HL-60 (cell line): ENCODE measurements around the gene PLPP2.

Source experiments
- DNase-seq, 2 experiments: peaks; one replicate each; pipeline ENCODE4 v3.0.0-alpha.2; 2010 to 2020; ENCODE audit warnings: low read depth in 1 of 2, low spot score in 1 of 2
- H3K27ac ChIP-seq: fragments of 250-450 bp; sonication (Bioruptor Pico); replicated peaks from 2 replicates; pipeline ENCODE4 v1.5.1; 2020; ENCODE audit warnings: mild to moderate bottlenecking, moderate library complexity
- H3K27me3 ChIP-seq: fragments of 250-450 bp; sonication (Bioruptor Pico); 2 replicates; pipeline ENCODE4 v1.5.1; 2021; ENCODE audit warnings: mild to moderate bottlenecking, moderate library complexity; ENCODE audit not compliant: insufficient read depth, poor library complexity, severe bottlenecking
- H3K4me3 ChIP-seq: replicated peaks from 2 replicates; pipeline ENCODE4 v1.5.1; 2011; ENCODE audit warnings: mild to moderate bottlenecking, control low read depth, low read length; ENCODE audit not compliant: insufficient read depth
- GABPA ChIP-seq: IDR thresholded peaks from 2 replicates; pipeline ENCODE4 v1.6.1; 2012; ENCODE audit warnings: low read depth
- POLR2AphosphoS5 ChIP-seq: IDR thresholded peaks from 2 replicates; pipeline ENCODE4 v1.6.1; 2012; ENCODE audit warnings: low read depth
- SPI1 ChIP-seq: IDR thresholded peaks from 2 replicates; pipeline ENCODE4 v1.6.1; 2012; ENCODE audit warnings: low read depth, mild to moderate bottlenecking, borderline replicate concordance
- TF ChIP-seq, protein P1 (sequence below): IDR thresholded peaks from one replicate; pipeline ENCODE4 v1.5.1; 2011; ENCODE audit warnings: low read length, control low read depth, inconsistent platforms; ENCODE audit not compliant: insufficient read depth
- TF ChIP-seq, protein P2 (sequence below): IDR thresholded peaks from 2 replicates; pipeline ENCODE4 v1.6.1; 2012; ENCODE audit warnings: low read depth; ENCODE audit not compliant: insufficient replicate concordance

PLPP2 gene

DNA sequence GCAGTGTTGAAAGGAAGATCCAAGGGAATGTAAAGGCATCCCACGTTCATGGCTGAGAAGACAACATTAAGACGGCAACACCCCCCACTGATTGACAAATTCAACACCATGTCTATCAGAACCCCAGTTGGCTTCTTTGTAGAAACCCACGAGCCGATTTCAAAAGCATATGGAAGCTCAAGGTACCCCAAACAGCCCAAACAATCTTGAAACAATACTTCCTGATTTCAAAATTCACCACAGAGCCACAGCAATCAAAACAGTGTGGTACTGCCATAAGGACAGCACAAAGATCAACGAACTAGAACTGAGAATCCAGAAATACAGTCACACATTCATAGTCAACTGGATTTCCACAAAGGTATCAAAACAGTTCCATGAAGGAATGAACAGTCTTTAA lies 47.2 kb upstream of the PLPP2 start:
- peaks cover 6% of the 10 kb centered on the region for H3K27me3 ChIP-seq
- peak in 1 of 2 experiments; percentile 13 for DNase-seq
- TF ChIP-seq GABPA (no peak), SPI1 (no peak), POLR2AphosphoS5 (no peak)
- TF ChIP-seq, protein P1, sequence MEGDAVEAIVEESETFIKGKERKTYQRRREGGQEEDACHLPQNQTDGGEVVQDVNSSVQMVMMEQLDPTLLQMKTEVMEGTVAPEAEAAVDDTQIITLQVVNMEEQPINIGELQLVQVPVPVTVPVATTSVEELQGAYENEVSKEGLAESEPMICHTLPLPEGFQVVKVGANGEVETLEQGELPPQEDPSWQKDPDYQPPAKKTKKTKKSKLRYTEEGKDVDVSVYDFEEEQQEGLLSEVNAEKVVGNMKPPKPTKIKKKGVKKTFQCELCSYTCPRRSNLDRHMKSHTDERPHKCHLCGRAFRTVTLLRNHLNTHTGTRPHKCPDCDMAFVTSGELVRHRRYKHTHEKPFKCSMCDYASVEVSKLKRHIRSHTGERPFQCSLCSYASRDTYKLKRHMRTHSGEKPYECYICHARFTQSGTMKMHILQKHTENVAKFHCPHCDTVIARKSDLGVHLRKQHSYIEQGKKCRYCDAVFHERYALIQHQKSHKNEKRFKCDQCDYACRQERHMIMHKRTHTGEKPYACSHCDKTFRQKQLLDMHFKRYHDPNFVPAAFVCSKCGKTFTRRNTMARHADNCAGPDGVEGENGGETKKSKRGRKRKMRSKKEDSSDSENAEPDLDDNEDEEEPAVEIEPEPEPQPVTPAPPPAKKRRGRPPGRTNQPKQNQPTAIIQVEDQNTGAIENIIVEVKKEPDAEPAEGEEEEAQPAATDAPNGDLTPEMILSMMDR: no peak
- TF ChIP-seq, protein P2, sequence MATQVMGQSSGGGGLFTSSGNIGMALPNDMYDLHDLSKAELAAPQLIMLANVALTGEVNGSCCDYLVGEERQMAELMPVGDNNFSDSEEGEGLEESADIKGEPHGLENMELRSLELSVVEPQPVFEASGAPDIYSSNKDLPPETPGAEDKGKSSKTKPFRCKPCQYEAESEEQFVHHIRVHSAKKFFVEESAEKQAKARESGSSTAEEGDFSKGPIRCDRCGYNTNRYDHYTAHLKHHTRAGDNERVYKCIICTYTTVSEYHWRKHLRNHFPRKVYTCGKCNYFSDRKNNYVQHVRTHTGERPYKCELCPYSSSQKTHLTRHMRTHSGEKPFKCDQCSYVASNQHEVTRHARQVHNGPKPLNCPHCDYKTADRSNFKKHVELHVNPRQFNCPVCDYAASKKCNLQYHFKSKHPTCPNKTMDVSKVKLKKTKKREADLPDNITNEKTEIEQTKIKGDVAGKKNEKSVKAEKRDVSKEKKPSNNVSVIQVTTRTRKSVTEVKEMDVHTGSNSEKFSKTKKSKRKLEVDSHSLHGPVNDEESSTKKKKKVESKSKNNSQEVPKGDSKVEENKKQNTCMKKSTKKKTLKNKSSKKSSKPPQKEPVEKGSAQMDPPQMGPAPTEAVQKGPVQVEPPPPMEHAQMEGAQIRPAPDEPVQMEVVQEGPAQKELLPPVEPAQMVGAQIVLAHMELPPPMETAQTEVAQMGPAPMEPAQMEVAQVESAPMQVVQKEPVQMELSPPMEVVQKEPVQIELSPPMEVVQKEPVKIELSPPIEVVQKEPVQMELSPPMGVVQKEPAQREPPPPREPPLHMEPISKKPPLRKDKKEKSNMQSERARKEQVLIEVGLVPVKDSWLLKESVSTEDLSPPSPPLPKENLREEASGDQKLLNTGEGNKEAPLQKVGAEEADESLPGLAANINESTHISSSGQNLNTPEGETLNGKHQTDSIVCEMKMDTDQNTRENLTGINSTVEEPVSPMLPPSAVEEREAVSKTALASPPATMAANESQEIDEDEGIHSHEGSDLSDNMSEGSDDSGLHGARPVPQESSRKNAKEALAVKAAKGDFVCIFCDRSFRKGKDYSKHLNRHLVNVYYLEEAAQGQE: no peak
- no peak overlapping the region for H3K4me3 ChIP-seq
- H3K27ac ChIP-seq: no peak overlapping the region

DNA sequence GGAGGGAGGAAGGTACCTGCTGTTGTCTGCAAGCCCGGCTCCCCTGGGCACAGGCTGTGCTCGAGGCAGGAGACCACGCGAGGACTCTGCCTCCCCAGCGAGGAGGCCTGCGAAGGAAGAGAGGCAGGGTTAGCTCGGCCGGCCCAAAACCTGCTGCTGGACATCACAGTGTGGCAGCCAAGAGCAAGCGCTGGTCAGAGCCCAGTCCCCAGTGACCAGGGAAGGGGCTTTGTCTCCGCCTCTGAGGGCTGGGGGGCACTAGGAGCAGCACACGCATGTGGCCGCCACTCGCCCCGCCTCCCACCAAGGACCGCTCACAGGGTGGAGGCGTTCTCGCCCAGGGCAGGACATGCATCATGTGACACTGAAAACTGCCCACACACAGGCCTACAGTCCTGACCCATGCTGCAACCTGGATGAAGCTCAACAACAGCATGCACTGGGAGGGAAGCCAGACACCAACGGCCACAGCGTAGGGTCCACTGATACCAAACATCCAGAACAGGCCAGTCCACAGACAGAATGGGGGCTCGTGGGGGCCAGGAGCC lies 44.9 kb upstream of the PLPP2 start:
- H3K27ac ChIP-seq: no peak overlapping the region
- H3K27me3 ChIP-seq: no peaks in the 10 kb centered on the region
- DNase-seq: no peak
- no peak overlapping the region for H3K4me3 ChIP-seq
- TF ChIP-seq SPI1 (no peak), POLR2AphosphoS5 (no peak), GABPA (no peak)
- TF ChIP-seq, protein P2: no peak
- TF ChIP-seq, protein P1: no peak

DNA sequence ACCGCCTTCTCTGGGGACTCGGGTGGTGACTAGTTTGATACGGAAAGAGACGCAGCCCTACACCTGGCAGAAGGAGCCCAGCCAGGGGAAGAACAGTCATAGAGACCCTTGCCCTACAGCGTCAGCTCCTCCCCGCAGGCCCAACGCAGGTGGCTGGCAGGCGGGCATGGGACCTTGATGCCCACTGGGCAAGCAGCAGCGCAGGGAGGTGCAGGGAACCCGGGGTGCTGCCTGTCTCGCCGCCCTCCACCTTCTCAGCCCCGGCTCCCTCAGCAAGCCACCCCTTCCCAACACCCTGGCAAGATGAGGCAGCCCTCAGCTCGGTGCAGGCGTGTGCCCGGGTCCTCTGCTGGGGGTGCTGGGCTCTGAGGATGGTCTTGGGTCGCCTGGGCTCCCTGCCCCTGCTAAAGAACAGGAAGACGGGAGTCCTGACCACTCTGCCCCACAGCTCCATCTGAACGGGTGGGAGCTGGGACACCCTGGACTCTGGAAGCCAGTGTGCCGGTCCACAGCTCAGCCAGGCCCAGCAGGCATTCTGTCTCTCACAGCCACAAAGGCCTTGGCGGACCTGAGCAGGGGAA lies 44.4 kb upstream of the PLPP2 start:
- no peaks in the 10 kb centered on the region for H3K27me3 ChIP-seq
- no peak overlapping the region for H3K27ac ChIP-seq
- TF ChIP-seq POLR2AphosphoS5: no peak
- TF ChIP-seq, protein P1: no peak
- TF ChIP-seq GABPA: no peak
- TF ChIP-seq, protein P2: no peak
- no peak for TF ChIP-seq SPI1
- DNase-seq: no peak
- no peak overlapping the region for H3K4me3 ChIP-seq
